HCT116 (cell line): ENCODE data around the gene ZNF322. TPM values are rescaled to one million over a fixed set of nuclear protein-coding genes. Genes with fewer than 3 reads are reported as not detected.
"Not testable (repeated sequence)": the region's sequence is repeated elsewhere in the genome, so short reads cannot be mapped to it uniquely, and the experiment has no call there.

Source experiments
- ATAC-seq: fragments of 200-7000 bp; cut with Tn5 transposase; 2 replicates; pipeline ENCODE4 v1.9.1; 2020; ENCODE audit warnings: mild to moderate bottlenecking, moderate library complexity
- BruUV-seq: library from RNA; stranded (reverse); fragments of 400-500 nt; replicated peaks from 2 replicates; lab custom pipeline; 2021; lab: Mats Ljungman, UMichigan
- CTCF ChIA-PET: fragments of 300-600 bp; sonication (Branson Sonifier 250); formaldehyde crosslinking; loops from one replicate; lab custom pipeline; 2021; ENCODE audit warnings: antibody characterized with exemption; lab: Charles Lee
- POLR2A ChIA-PET: fragments of 300-600, 350-600 bp; sonication (Branson Sonifier 250); formaldehyde crosslinking; loops from one replicate; lab custom pipeline; 2021; ENCODE audit warnings: antibody characterized with exemption; lab: Charles Lee
- RAD21 ChIA-PET, 2 experiments: fragments of 300-600 bp; sonication (Branson Sonifier 250); formaldehyde crosslinking; loops; one replicate each; lab custom pipeline; 2023; ENCODE audit warnings: low total read pairs in 2 of 2; ENCODE audit not compliant: uncharacterized antibody in 2 of 2, unreplicated experiment in 2 of 2, low non-redundant PET in 1 of 2; lab: Charles Lee
- DNase-seq: peaks from one replicate; pipeline ENCODE4 v3.0.0-alpha.2; 2010; ENCODE audit warnings: low read depth, low spot score
- H2AFZ ChIP-seq: fragments of 200-600 bp; shearing (Covaris generic), sonication (generic); 2 replicates; pipeline ENCODE4 v1.6.1; 2017; ENCODE audit warnings: low read depth, mixed run types, mixed read lengths, antibody characterized with exemption, low read length; ENCODE audit not compliant: poor library complexity, severe bottlenecking
- H3K27ac ChIP-seq: 2 replicates; pipeline ENCODE4 v1.5.1; 2012; ENCODE audit warnings: low read depth, low read length
- H3K27me3 ChIP-seq: fragments of 200-600 bp; sonication (generic); 2 replicates; pipeline ENCODE4 v1.6.1; 2016; ENCODE audit warnings: mixed run types, low read length, mixed read lengths; ENCODE audit not compliant: insufficient read depth
- H3K36me3 ChIP-seq, 2 experiments: fragments of 200-500 bp in 1 of 2; fragments of 200-600 bp in 1 of 2; sonication (Bioruptor generic) in 1 of 2; sonication (generic) in 1 of 2; 2 replicates each; pipeline versions ENCODE4 v1.5.1 to v1.6.1; 2014 to 2016; ENCODE audit warnings: low read length in 2 of 2, inconsistent platforms in 1 of 2, mixed read lengths in 1 of 2, mixed run types in 1 of 2; ENCODE audit not compliant: insufficient read depth in 2 of 2, control insufficient read depth in 1 of 2
- H3K4me1 ChIP-seq, 2 experiments: fragments of 200-600 bp in 1 of 2; sonication (generic) in 1 of 2; 2 replicates each; pipeline versions ENCODE4 v1.5.1 to v1.6.1; 2012 to 2017; ENCODE audit warnings: low read length in 2 of 2, inconsistent platforms in 1 of 2, mild to moderate bottlenecking in 1 of 2, mixed read lengths in 1 of 2, mixed run types in 1 of 2, moderate library complexity in 1 of 2; ENCODE audit not compliant: insufficient read depth in 2 of 2, control insufficient read depth in 1 of 2
- H3K4me2 ChIP-seq: fragments of 200-600 bp; sonication (generic); 2 replicates; pipeline ENCODE4 v1.6.1; 2017; ENCODE audit warnings: mixed run types, low read length, mixed read lengths
- H3K4me3 ChIP-seq, 2 experiments: fragments of 200-600 bp in 1 of 2; sonication (generic) in 1 of 2; replicated peaks in 1 of 2; 2 replicates each; pipeline ENCODE4 v1.5.1; 2011 to 2016; ENCODE audit warnings: low read length in 2 of 2, control low read depth in 1 of 2, low read depth in 1 of 2, mild to moderate bottlenecking in 1 of 2, mixed read lengths in 1 of 2, mixed run types in 1 of 2
- H3K79me2 ChIP-seq: fragments of 200-600 bp; sonication (generic); 2 replicates; pipeline ENCODE4 v1.6.1; 2017; ENCODE audit warnings: mild to moderate bottlenecking, mixed run types, low read length, moderate library complexity, mixed read lengths; ENCODE audit not compliant: insufficient read depth
- H3K9ac ChIP-seq: fragments of 200-600 bp; sonication (generic); 2 replicates; pipeline ENCODE4 v1.6.1; 2016; ENCODE audit warnings: low read length, mixed read lengths
- H3K9me2 ChIP-seq: fragments of 200-600 bp; sonication (generic), shearing (Covaris generic); 2 replicates; pipeline ENCODE4 v1.6.1; 2017; ENCODE audit warnings: mixed run types, mild to moderate bottlenecking, moderate library complexity; ENCODE audit not compliant: insufficient read depth
- H3K9me3 ChIP-seq, 2 experiments: fragments of 200-500 bp in 1 of 2; fragments of 200-600 bp in 1 of 2; sonication (Bioruptor generic) in 1 of 2; sonication (generic) in 1 of 2; 2 replicates each; pipeline ENCODE4 v1.6.1; 2014 to 2017; ENCODE audit warnings: low read length in 2 of 2, mixed read lengths in 2 of 2, inconsistent platforms in 1 of 2, low read depth in 1 of 2, mild to moderate bottlenecking in 1 of 2, mixed run types in 1 of 2, moderate library complexity in 1 of 2; ENCODE audit not compliant: control insufficient read depth in 1 of 2, insufficient read depth in 1 of 2
- H4K20me1 ChIP-seq: fragments of 200-600 bp; sonication (generic), shearing (Covaris generic); 2 replicates; pipeline ENCODE4 v1.6.1; 2017; ENCODE audit warnings: mixed run types, mild to moderate bottlenecking, moderate library complexity; ENCODE audit not compliant: insufficient read depth
- intact Hi-C: fragments of 100-400 bp; cut with micrococcal nuclease; formaldehyde crosslinking; loops from 2 replicates; pipeline ENCODE4 v1.10.0; 2022
- total RNA-seq: library from RNA; stranded (reverse); gene quantifications from one replicate; pipeline ENCODE4 v1.2.1, GENCODE V29; 2021; ENCODE audit not compliant: unreplicated experiment

Gene ZNF322
- total RNA-seq, 1 experiment from 2014 or later, result 22.9 TPM

GRCh38 chr6:26697496-26697895 is 38.0 kb upstream of the ZNF322 start:
- H4K20me1 ChIP-seq, H3K9me2 ChIP-seq, H3K9ac ChIP-seq, H3K4me1 ChIP-seq, RAD21 ChIA-PET, CTCF ChIA-PET, H3K27ac ChIP-seq, H2AFZ ChIP-seq, H3K4me3 ChIP-seq, POLR2A ChIA-PET, H3K9me3 ChIP-seq, DNase-seq, H3K27me3 ChIP-seq, H3K79me2 ChIP-seq, H3K36me3 ChIP-seq, intact Hi-C loops, BruUV-seq, ATAC-seq, H3K4me2 ChIP-seq: not testable (repeated sequence)

- RAD21 ChIA-PET, intact Hi-C loops: not testable (repeated sequence)
These were observed 29.9 kb upstream of the ZNF322 start for GRCh38 chr6:26689324-26689947.

DNA sequence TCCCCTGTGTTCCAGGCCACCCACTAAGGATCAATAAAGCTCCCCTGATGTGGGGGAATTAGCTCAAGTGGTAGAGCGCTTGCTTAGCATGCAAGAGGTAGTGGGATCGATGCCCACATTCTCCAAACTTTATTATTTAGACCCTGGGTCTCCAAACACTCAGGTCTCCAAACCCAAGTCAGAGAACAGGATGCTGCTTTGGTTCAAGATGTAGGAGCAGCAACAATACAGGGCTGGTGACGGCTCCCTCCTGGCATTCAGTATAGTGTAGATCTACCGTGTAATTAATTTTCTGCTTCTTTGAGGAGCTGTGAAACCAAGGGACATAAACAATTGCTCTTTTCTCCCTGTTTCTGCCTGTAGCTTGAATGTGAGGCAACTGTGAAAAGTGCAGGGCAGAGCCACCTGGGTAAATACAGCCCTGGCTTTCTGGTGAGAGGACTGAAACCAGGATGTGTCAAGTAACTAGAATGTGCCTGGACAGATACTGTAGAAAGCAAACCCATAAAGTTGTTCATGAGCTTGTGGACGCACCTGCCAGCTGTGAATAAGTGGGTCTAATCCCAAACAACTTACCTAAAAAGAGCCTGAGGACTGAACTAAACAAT is 23.0 kb upstream of the ZNF322 start:
- H3K27me3 ChIP-seq, POLR2A ChIA-PET, H3K4me3 ChIP-seq, H3K79me2 ChIP-seq, CTCF ChIA-PET, intact Hi-C loops, H3K4me1 ChIP-seq, H3K9me2 ChIP-seq, H2AFZ ChIP-seq, H4K20me1 ChIP-seq, ATAC-seq, BruUV-seq, RAD21 ChIA-PET, H3K4me2 ChIP-seq, H3K9ac ChIP-seq, DNase-seq, H3K27ac ChIP-seq, H3K9me3 ChIP-seq, H3K36me3 ChIP-seq: not testable (repeated sequence)

More at GRCh38 chr6:26689324-26689947, 29.9 kb upstream of the ZNF322 start:
- H3K27me3 ChIP-seq, POLR2A ChIA-PET, H3K9me2 ChIP-seq, H4K20me1 ChIP-seq, DNase-seq, H2AFZ ChIP-seq, H3K4me3 ChIP-seq, H3K27ac ChIP-seq, CTCF ChIA-PET, H3K9ac ChIP-seq, H3K9me3 ChIP-seq, H3K36me3 ChIP-seq, ATAC-seq, H3K4me2 ChIP-seq, H3K79me2 ChIP-seq, H3K4me1 ChIP-seq, BruUV-seq: not testable (repeated sequence)

GRCh38 chr6:26673287-26673686 is 13.7 kb upstream of the ZNF322 start:
- ATAC-seq, H3K4me3 ChIP-seq, H3K27ac ChIP-seq, POLR2A ChIA-PET, BruUV-seq, H3K27me3 ChIP-seq, H2AFZ ChIP-seq, H3K9me2 ChIP-seq, H4K20me1 ChIP-seq, H3K79me2 ChIP-seq, CTCF ChIA-PET, RAD21 ChIA-PET, H3K9ac ChIP-seq, H3K36me3 ChIP-seq, H3K4me1 ChIP-seq, DNase-seq, H3K9me3 ChIP-seq, H3K4me2 ChIP-seq, intact Hi-C loops: not testable (repeated sequence)
